Mammary epithelial cell (primary cell): ENCODE results near the gene SENP5.

ENCODE experiments used
- EZH2 ChIP-seq: IDR thresholded peaks from 2 replicates; pipeline ENCODE4 v1.6.1; 2012; ENCODE audit warnings: low read length, inconsistent platforms, borderline replicate concordance
- TF ChIP-seq, protein P1 (sequence below), 2 donors: IDR thresholded peaks in 1 of 2; conservative IDR thresholded peaks in 1 of 2; 2 replicates each; pipeline ENCODE4 v1.5.1; 2011 to 2012; ENCODE audit warnings: inconsistent platforms in 2 of 2, low read length in 2 of 2, mild to moderate bottlenecking in 2 of 2, control low read depth in 1 of 2, low read depth in 1 of 2; ENCODE audit not compliant: insufficient read depth in 1 of 2; ENCODE audit errors: extremely low read depth in 1 of 2

GRCh38 chr3:196894557-196895295, 27.0 kb downstream of the SENP5 start:
- TF ChIP-seq, protein P1, sequence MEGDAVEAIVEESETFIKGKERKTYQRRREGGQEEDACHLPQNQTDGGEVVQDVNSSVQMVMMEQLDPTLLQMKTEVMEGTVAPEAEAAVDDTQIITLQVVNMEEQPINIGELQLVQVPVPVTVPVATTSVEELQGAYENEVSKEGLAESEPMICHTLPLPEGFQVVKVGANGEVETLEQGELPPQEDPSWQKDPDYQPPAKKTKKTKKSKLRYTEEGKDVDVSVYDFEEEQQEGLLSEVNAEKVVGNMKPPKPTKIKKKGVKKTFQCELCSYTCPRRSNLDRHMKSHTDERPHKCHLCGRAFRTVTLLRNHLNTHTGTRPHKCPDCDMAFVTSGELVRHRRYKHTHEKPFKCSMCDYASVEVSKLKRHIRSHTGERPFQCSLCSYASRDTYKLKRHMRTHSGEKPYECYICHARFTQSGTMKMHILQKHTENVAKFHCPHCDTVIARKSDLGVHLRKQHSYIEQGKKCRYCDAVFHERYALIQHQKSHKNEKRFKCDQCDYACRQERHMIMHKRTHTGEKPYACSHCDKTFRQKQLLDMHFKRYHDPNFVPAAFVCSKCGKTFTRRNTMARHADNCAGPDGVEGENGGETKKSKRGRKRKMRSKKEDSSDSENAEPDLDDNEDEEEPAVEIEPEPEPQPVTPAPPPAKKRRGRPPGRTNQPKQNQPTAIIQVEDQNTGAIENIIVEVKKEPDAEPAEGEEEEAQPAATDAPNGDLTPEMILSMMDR (conservative IDR thresholded peaks at IDR 0.05 in 1 of 2, IDR thresholded peaks at IDR 0.05 in 1 of 2; ENCODE audit: extremely low read depth in 1 of 2, insufficient read depth in 1 of 2, low read depth in 1 of 2, low read length in 2 of 2) = no peak
- TF ChIP-seq EZH2 = no peak
